IPS-18c (cell line): ENCODE results near the gene SNX15.

Source experiments
- H3K4me3 ChIP-seq: 2 replicates; pipeline ENCODE4 v1.7.0; 2013; ENCODE audit warnings: low read depth, mild to moderate bottlenecking, low read length, moderate library complexity; ENCODE audit not compliant: insufficient read depth
- H3K9me3 ChIP-seq: one replicate; pipeline ENCODE4 v1.6.1; 2013; ENCODE audit warnings: mild to moderate bottlenecking, low read length, moderate library complexity; ENCODE audit not compliant: control insufficient read depth, insufficient read depth

Gene SNX15

DNA sequence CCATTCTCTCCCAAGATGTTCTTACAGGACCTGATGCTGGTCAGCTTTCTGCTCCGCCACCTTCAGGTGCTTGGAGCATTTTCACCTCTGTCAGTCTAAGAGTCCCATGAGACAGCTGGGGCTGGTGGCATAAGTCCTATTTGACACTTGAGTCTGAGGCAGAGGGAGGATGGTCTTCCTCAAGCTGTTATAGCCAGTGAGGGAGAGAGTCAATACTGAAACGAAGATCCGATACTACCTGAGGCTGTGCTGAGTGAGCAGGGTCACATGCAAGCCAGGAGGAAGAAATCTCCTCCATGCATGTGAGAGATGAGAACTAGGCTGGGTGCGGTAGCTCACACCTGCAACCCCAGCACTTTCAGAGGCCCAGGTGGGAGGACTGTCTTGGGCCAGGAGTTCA is 62.4 kb downstream of the SNX15 start:
- Histone ChIP-seq H3K4me3 (no peak overlapping the region), H3K9me3 (no peaks in the 10 kb centered on the region)
